Measurements from ENCODE around the gene ASCC1. TPM values are rescaled to one million over a fixed set of nuclear protein-coding genes. Genes with fewer than 3 reads are reported as not detected.

Gene ASCC1
- total and polyA plus RNA-seq, 2 of the 13 experiments (the other 11 are each of a cell fraction or from before 2014, with no cell fraction given) = 21.6 to 30.1 TPM

GRCh38 chr10:72068901-72069446 lies 147.1 kb downstream of the ASCC1 start:
- Histone ChIP-seq H3K9me3 (ENCODE audit: low read length) (no peaks in the 10 kb centered on the region), H3K79me2 (ENCODE audit: insufficient read depth, low read length) (no peaks in the 10 kb centered on the region), H3K4me2 (ENCODE audit: low read depth, low read length) (peak overlapping the region; percentile 85), H3K27me3 (ENCODE audit: control insufficient read depth in 1 of 2, insufficient read depth in 2 of 2, low read length in 2 of 2) (peaks cover 0 to 14% of the 10 kb centered on the region in 2 experiments; a peak in 3 of 5 replicates), H3K4me3 (replicated peaks in 1 of 3; ENCODE audit: insufficient read depth in 1 of 3, low read depth in 2 of 3, low read length in 3 of 3) (peak overlapping the region in 2 of 3 experiments; percentile 35 to 60; a peak in 4 of 6 replicates), H3K27ac (ENCODE audit: extremely low read length, insufficient read depth, low read length) (peak overlapping the region; percentile 48), H3K36me3 (replicated peaks in 1 of 2; ENCODE audit: control insufficient read depth in 1 of 2, insufficient read depth in 2 of 2, low read length in 2 of 2) (no peaks in the 10 kb centered on the region), H4K20me1 (ENCODE audit: insufficient read depth, low read length) (no peaks in the 10 kb centered on the region), H3K4me1 (ENCODE audit: insufficient read depth, low read length) (peaks cover 67% of the 10 kb centered on the region), H3K9ac (ENCODE audit: insufficient read depth, low read depth, low read length) (peak overlapping the region; percentile 9), H2AFZ (ENCODE audit: low read length) (no peak overlapping the region)
- peak; percentile 82 for FAIRE-seq
- ATAC-seq = peak; percentile 75
- POLR2A ChIA-PET = interaction anchor here (1.0 to 1.2 kb wide), 3 partner anchors 14 to 204 kb away, joined by 3 to 4 read pairs (median 4); no protein-coding TSS in a partner anchor
- intact Hi-C loops (cut with micrococcal nuclease; ENCODE audit: unreplicated experiment) = no loop called here
- 3% methylated on average over 12 of the region's 12 CpGs for WGBS (ENCODE audit: low lambda C conversion rate)
- in situ Hi-C loops (cut with HindIII; ENCODE audit: extremely low pct_ligation_motif_present, low pct_unique_long_range_greater_than_20kb) = no loop called here
- CTCF ChIA-PET (ENCODE audit: low intra/inter-chr PET ratio, low total read pairs) = no interaction called here
- peak; percentile 65 for DNase-seq (ENCODE audit: low spot score)
- no TSS peak for BruUV-seq (replicated peaks)
- TF ChIP-seq SALL1 (CRISPR knock-in tag; IDR thresholded peaks at IDR 0.05) (peak; percentile 91), ZNF660 (CRISPR knock-in tag; IDR thresholded peaks at IDR 0.05; ENCODE audit: borderline replicate concordance, low read depth) (no peak), ZNF367 (CRISPR knock-in tag; IDR thresholded peaks at IDR 0.05; ENCODE audit: borderline replicate concordance) (no peak), GABPA (IDR thresholded peaks at IDR 0.05; ENCODE audit: low read depth, low read length) (no peak), GABPA (CRISPR knock-in tag; IDR thresholded peaks at IDR 0.05; ENCODE audit: low read depth) (no peak), BCLAF1 (IDR thresholded peaks at IDR 0.05) (no peak), ZBTB38 (CRISPR knock-in tag; IDR thresholded peaks at IDR 0.05) (peak; percentile 78; the same call in 1 of the 2 replicates), ZNF614 (CRISPR knock-in tag; IDR thresholded peaks at IDR 0.05; ENCODE audit: borderline replicate concordance) (peak; percentile 52; the same call in 1 of the 2 replicates), AGO1 (IDR thresholded peaks at IDR 0.05; ENCODE audit: low read depth, low read length, poor library complexity, severe bottlenecking) (no peak), ELK4 (CRISPR knock-in tag; IDR thresholded peaks at IDR 0.05; ENCODE audit: borderline replicate concordance) (no peak), ZNF138 (CRISPR knock-in tag; IDR thresholded peaks at IDR 0.05; ENCODE audit: low read depth) (no peak), ZNF225 (CRISPR knock-in tag; IDR thresholded peaks at IDR 0.05) (no peak), FIP1L1 (IDR thresholded peaks at IDR 0.05; ENCODE audit: borderline replicate concordance, insufficient read depth, low read depth, low read length) (no peak), MIER2 (CRISPR knock-in tag; IDR thresholded peaks at IDR 0.05) (no peak), ZNF260 (CRISPR knock-in tag; IDR thresholded peaks at IDR 0.05; ENCODE audit: borderline replicate concordance, low read depth) (no peak), RFX3 (CRISPR knock-in tag; IDR thresholded peaks at IDR 0.05) (no peak), NR2F2 (IDR thresholded peaks at IDR 0.05; ENCODE audit: borderline replicate concordance, low read depth) (peak; percentile 74; the same call in 1 of the 2 replicates), ZNF7 (CRISPR knock-in tag; IDR thresholded peaks at IDR 0.05) (no peak), THYN1 (CRISPR knock-in tag; IDR thresholded peaks at IDR 0.05; ENCODE audit: borderline replicate concordance, low read depth) (no peak), CENPX (CRISPR knock-in tag; IDR thresholded peaks at IDR 0.05) (no peak), ISX (CRISPR knock-in tag; conservative IDR thresholded peaks at IDR 0.05) (no peak), ARHGAP35 (CRISPR knock-in tag; IDR thresholded peaks at IDR 0.05; ENCODE audit: borderline replicate concordance) (0 out of 2 replicates have a peak, but pooled peaks have one; percentile 64), PPARG (CRISPR knock-in tag; conservative IDR thresholded peaks at IDR 0.05) (peak; percentile 79; the same call in 1 of the 2 replicates)

Measured in HepG2 (cell line).